ENCODE measurements around the gene SBF2. TPM values are rescaled to one million over a fixed set of nuclear protein-coding genes. Genes with fewer than 3 reads are reported as not detected.
"Not testable (repeated sequence)": the region's sequence is repeated elsewhere in the genome, so short reads cannot be mapped to it uniquely, and the experiment has no call there.

The SBF2 gene
- total RNA-seq, 1 donor from 2014 or later = 12.0 TPM

DNA sequence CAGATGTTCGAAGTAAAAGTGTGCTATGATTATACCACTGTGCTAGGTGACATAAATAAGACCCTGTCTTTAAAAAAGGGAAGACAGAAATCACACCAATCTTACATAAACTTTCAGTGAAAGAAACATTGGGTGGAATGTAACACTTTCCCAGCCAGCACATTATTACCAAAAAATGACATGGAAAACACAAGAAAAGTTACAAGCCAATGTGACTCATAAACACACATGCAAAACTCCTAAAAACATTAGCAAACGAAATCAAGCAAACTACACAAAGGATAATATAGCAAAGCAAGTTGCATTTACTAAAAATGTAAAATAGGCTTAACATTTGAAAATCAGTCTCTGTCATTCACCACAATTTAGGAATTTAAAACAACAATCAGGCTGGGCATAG lies 47.0 kb downstream of the SBF2 start:
- Mint-ChIP-seq H3K4me1 (peaks cover 6% of the 10 kb centered on the region), H3K27ac (no peak overlapping the region), H3K36me3 (ENCODE audit: low read depth) (no peaks in the 10 kb centered on the region), H3K4me3 (no peak overlapping the region), H3K9me3 (no peaks in the 10 kb centered on the region), H3K27me3 (no peaks in the 10 kb centered on the region)
- ChIA-PET POLR2A (no interaction called here), CTCF (no interaction called here)
- TF ChIP-seq, protein P1, sequence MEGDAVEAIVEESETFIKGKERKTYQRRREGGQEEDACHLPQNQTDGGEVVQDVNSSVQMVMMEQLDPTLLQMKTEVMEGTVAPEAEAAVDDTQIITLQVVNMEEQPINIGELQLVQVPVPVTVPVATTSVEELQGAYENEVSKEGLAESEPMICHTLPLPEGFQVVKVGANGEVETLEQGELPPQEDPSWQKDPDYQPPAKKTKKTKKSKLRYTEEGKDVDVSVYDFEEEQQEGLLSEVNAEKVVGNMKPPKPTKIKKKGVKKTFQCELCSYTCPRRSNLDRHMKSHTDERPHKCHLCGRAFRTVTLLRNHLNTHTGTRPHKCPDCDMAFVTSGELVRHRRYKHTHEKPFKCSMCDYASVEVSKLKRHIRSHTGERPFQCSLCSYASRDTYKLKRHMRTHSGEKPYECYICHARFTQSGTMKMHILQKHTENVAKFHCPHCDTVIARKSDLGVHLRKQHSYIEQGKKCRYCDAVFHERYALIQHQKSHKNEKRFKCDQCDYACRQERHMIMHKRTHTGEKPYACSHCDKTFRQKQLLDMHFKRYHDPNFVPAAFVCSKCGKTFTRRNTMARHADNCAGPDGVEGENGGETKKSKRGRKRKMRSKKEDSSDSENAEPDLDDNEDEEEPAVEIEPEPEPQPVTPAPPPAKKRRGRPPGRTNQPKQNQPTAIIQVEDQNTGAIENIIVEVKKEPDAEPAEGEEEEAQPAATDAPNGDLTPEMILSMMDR (IDR thresholded peaks at IDR 0.05) = no peak
- DNase-seq = no peak
- no peak for ATAC-seq (ENCODE audit: low read depth)
- intact Hi-C loops (cut with micrococcal nuclease) = no loop called here

DNA sequence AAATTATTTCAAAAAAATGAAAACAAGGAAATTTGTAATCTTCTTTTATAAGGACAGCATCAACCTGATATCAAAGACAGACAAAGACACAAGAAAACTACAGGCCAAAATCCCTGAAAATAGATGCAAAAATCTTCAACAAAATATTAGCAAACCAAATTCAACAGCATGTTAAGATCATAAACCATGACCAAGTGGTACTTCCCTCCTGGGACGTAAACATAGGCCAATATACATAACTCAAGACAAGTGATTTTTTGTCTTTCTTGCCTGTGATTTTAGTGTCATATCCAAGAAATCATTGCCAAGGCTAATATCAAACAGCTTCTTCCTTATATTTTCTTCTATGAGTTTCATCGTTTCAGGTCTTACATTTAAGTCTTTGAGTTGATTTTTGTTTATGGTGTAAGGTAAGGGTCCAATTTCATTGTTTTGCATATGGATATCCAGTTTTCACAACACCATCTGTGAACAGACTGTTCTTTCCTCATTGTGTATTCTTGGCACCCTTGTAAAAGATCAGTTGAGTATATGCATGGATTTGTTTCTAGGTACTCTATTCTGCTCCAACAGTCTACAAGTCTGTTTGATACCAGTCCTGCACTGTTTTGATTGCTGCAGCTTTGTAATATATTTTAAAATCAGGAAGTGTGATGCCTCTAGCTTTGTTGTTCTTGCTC lies 50.0 kb downstream of the SBF2 start:
- DNase-seq (no peak), ATAC-seq (ENCODE audit: low read depth) (no peak)
- H3K4me3 Mint-ChIP-seq = no peak overlapping the region
- peaks cover 6% of the 10 kb centered on the region for H3K4me1 Mint-ChIP-seq
- no peaks in the 10 kb centered on the region for H3K36me3 Mint-ChIP-seq (ENCODE audit: low read depth)
- intact Hi-C loops (cut with micrococcal nuclease) = no loop called here
- no peaks in the 10 kb centered on the region for H3K27me3 Mint-ChIP-seq
- ChIA-PET CTCF (no interaction called here), POLR2A (interaction anchor here (0.7 kb wide), 1 partner anchor 463 kb away, joined by 8 read pairs; no protein-coding TSS in a partner anchor)
- no peaks in the 10 kb centered on the region for H3K9me3 Mint-ChIP-seq
- H3K27ac Mint-ChIP-seq = no peak overlapping the region
- TF ChIP-seq, protein P1 (IDR thresholded peaks at IDR 0.05) = no peak

DNA sequence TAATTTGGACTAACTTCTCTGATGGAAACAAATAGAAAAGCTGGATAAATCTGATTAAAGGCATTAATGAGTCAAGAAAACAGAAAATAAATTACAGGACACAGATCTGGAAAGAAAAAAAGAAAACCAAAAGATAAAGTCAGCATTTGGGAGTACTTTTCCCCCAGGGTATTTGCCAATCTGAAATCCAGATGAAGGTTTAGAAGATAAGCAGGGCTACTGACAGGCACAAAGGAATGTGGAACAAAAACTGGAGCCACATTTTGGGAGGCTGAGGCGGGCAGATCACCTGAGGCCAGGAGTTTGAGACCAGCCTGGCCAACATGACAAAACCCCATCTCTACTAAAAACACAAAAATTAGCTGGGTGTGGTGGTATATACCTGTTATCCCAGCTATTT lies 57.2 kb downstream of the SBF2 start:
- no peak for DNase-seq
- POLR2A ChIA-PET = no interaction called here
- Mint-ChIP-seq H3K27ac (no peak overlapping the region), H3K27me3 (peaks cover 2% of the 10 kb centered on the region), H3K4me3 (no peak overlapping the region), H3K36me3 (ENCODE audit: low read depth) (peaks cover 3% of the 10 kb centered on the region), H3K4me1 (no peaks in the 10 kb centered on the region), H3K9me3 (no peaks in the 10 kb centered on the region)
- CTCF ChIA-PET = no interaction called here
- ATAC-seq (ENCODE audit: low read depth) = no peak
- TF ChIP-seq, protein P1 (IDR thresholded peaks at IDR 0.05) = no peak
- intact Hi-C loops (cut with micrococcal nuclease) = no loop called here

DNA sequence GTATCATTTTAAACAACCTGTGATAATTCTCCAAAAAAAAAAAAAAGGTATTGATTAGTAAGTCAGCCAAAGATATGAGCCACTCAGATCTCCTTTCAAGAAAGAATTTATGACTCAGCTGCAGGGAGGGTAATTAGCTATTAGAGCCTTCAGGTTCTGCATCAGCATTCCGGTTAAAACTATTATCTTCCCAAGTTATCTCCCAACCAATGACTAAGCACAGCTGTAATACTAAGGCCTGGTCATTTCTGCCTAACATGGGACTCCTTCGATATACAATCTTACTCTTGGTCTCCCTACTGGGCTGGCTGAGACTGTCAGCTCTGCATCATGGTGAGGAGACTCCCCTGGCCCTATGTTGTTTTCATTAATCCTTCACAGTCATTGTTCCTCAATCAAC lies 60.4 kb downstream of the SBF2 start:
- CTCF ChIA-PET = interaction anchor here (1.2 kb wide), 1 partner anchor 26 kb away, joined by 4 read pairs; no protein-coding TSS in a partner anchor
- ATAC-seq (ENCODE audit: low read depth) (no peak), DNase-seq (no peak)
- Mint-ChIP-seq H3K27me3 (peaks cover 5% of the 10 kb centered on the region), H3K9me3 (no peaks in the 10 kb centered on the region), H3K36me3 (ENCODE audit: low read depth) (peaks cover 3% of the 10 kb centered on the region), H3K4me3 (no peak overlapping the region), H3K4me1 (no peaks in the 10 kb centered on the region), H3K27ac (no peak overlapping the region)
- POLR2A ChIA-PET = no interaction called here
- intact Hi-C loops (cut with micrococcal nuclease) = no loop called here
- TF ChIP-seq, protein P1 (IDR thresholded peaks at IDR 0.05) = no peak

DNA sequence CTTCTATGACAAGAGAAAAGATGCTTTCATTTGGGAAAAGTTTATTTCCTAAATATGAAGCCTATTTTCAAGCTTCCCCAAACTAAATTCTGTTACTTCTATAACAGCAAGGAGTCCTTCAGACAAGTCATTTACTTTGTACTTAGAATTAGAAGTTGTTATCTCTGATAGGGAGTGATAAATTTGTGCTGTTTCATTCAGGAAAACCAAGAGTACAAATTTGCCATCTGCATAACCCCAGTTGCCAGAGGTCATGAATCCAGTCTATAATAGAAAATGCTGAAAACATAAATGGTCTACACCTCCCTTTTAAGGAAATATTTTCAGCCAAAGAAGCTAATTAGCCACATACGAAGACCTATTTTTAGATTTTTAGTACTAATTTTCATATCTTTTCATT lies 61.3 kb downstream of the SBF2 start:
- DNase-seq (no peak), ATAC-seq (ENCODE audit: low read depth) (no peak)
- TF ChIP-seq, protein P1 (IDR thresholded peaks at IDR 0.05) = no peak
- Mint-ChIP-seq H3K36me3 (ENCODE audit: low read depth) (peaks cover 3% of the 10 kb centered on the region), H3K4me1 (no peaks in the 10 kb centered on the region), H3K9me3 (no peaks in the 10 kb centered on the region), H3K27me3 (peaks cover 5% of the 10 kb centered on the region), H3K4me3 (no peak overlapping the region), H3K27ac (no peak overlapping the region)
- ChIA-PET CTCF (no interaction called here), POLR2A (interaction anchor here (0.6 kb wide), 1 partner anchor 992 kb away, joined by 3 read pairs; no protein-coding TSS in a partner anchor)
- intact Hi-C loops (cut with micrococcal nuclease) = no loop called here

DNA sequence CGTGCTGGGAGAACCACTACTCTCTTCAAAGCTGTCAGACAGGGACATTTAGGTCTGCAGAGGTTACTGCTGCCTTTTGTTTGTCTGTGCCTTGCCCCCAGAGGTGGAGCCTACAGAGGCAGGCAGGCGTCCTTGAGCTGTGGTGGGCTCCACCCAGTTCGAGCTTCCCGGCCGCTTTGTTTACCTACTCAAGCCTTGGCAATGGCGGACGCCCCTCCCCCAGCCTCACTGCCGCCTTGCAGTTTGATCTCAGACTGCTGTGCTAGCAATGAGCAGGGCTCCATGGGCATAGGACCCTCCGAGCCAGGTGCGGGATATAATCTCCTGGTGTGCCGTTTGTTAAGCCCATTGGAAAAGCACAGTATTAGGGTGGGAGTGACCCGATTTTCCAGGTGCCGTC lies 62.2 kb downstream of the SBF2 start:
- H3K27me3 Mint-ChIP-seq; POLR2A ChIA-PET; ATAC-seq (ENCODE audit: low read depth); DNase-seq; H3K27ac Mint-ChIP-seq; H3K4me3 Mint-ChIP-seq; H3K4me1 Mint-ChIP-seq; H3K36me3 Mint-ChIP-seq (ENCODE audit: low read depth); H3K9me3 Mint-ChIP-seq; intact Hi-C loops (cut with micrococcal nuclease); CTCF ChIA-PET: not testable (repeated sequence)
